ENCODE data around the gene UQCC2.

UQCC2 gene

GRCh38 chr6:33725222-33725621 lies 13.7 kb upstream of the UQCC2 start:
- no peak for DNase-seq (ENCODE audit: low spot score)

- DNase-seq (ENCODE audit: low spot score): no peak
Observed at GRCh38 chr6:33724102-33725023, 12.9 kb upstream of the UQCC2 start.

- no peak for DNase-seq (ENCODE audit: low spot score)
Observed at GRCh38 chr6:33723371-33724085, 12.0 kb upstream of the UQCC2 start.

DNA sequence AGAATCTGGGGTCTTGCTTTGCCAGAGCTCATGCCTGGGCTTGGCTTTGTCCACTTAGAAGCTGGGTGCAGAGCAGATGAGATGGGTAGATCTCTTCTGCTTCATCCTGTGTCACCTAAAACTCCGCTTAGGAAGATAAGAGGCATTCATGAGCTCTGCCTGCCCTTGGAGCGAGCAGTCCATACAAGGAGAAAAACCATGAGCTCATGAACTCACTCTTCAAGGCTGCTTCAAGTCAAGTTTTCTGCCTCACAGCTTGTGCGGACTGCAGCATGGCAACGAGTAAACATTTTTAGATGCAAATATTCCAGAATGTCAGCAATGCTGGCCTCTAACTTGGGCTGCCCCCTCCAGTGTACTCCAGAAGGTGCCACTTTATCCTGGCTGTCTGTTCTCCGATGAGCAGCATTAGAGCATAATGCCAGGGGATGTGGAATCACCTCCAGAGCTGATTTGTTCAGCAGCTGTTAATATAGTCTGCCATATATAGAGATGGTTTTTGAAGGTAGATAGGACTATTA lies 10.7 kb upstream of the UQCC2 start:
- no peak for DNase-seq (ENCODE audit: low spot score)

DNA sequence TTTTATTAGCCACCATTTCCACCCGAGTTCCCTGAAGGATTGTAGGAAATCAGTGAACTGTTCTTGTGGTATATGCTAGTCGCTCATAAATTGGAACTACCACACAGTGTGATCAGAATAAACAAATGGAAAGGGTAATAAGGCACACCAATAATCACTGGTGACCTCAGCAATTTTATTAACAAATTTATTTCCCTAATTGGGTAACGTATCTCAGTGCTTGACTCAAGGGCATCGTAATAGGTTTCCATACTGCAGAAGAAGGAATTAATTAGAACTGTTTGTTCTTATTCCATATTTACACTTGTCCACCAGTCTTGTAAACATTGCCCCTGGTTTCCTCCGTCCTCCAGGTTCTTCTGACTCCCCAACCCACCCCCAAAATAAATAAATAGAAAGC lies 10.0 kb upstream of the UQCC2 start:
- DNase-seq (ENCODE audit: low spot score): no peak

- DNase-seq (ENCODE audit: low spot score): no peak
Observed at GRCh38 chr6:33720998-33721397, 9.5 kb upstream of the UQCC2 start.

DNA sequence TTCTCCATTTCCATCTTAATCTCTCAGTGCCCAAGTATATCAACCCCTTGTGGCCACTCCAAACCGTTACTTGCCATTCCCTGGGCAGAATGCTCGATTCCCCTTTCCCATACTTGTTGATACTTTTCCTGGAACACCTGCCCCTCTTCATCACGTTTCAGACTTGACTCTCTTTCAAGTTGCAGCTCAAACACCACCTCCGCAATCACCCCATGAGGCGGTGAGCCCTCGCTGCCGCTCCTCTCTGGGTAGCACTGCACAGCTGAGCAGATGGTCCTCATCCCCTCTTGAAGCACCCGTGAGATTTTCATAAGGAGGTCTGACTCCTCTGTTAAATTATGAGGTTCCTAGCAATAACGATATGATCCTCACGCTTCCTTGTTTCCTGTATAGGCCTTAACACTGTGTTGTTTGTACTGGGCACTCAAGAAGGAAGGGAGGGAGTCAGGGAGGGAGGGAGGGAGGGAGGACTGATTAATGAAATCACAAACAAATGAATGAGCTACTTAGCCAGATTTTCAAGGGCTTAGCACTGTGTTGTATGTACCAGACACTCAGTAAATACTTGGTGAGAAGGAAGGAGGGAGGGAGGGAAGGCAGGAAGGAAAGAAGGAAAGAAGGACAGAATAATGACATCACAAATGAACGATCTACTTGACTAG lies 8.0 kb upstream of the UQCC2 start:
- no peak for DNase-seq (ENCODE audit: low spot score)

- no peak for DNase-seq (ENCODE audit: low spot score)
Observed at GRCh38 chr6:33718713-33719112, 7.2 kb upstream of the UQCC2 start.

- no peak for DNase-seq (ENCODE audit: low spot score)
Observed at GRCh38 chr6:33717934-33718455, 6.5 kb upstream of the UQCC2 start.

DNA sequence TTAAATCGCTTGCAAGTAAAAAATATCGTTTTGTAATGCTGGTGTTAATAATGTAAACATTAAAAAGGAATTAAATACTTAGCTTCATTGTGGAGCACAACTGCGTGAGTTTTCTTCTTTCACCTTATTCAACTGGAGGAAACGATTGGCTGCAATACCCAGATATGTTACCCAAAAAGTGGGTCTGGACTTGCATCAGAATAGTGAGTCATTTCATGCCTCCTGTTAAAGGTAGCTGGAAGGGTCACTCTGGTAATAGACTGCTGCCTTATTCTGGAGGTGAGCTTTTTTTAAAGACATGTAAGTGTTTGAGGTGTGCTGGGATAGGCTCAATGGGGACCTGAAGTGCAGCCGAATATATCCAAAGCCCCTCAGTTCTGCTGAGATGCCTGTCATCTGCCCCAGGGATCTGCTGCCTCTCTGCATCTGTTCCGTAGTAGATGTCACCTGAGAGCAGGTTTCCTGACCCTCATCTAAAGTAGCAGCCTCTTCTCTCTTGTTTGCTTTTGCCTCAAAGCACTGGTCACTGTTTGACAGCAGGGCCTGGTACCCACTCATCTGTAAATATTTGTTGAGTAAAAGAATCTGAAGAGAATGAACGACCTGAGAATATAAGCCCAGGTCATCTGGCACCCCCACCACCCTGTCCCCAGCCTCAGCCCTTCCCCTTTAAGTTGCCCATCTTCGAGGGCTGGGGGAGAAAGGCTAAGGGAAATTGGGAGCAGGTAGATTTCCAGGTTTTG lies 5.6 kb upstream of the UQCC2 start:
- DNase-seq (ENCODE audit: low spot score): no peak

- DNase-seq (ENCODE audit: low spot score): no peak
Observed at GRCh38 chr6:33716379-33716778, 4.9 kb upstream of the UQCC2 start.

DNA sequence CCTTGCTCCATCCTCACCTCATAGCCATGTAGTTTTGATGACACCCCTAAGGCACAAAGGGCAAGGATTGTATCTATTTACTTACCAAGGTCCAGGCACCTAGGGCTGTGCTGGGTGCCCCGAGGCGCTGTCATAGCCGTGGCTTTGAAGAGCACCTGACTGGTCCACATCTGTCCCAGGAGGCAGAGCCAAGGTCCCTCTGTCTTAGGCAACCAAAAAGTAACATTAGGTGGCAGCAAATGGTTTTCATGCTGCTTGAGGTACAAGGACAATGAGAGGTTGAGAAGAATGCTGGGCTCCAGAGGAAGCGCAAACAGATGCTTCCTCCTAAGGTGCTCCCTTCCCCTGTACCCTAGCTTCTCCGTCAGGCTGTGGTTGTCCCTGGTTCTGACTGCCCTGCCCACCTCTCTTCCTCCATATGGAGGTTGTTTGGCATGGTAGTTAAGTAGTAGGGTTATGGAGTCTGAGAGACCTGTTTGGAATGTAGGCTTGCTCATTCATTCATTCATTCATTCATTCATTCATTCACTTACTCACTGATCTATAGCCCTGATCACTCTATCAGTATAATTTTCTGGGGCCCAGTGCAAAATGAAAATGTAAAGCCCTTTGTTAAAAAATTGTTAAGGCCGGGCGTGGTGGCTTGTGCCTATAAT lies 3.0 kb upstream of the UQCC2 start:
- DNase-seq (ENCODE audit: low spot score): no peak

DNA sequence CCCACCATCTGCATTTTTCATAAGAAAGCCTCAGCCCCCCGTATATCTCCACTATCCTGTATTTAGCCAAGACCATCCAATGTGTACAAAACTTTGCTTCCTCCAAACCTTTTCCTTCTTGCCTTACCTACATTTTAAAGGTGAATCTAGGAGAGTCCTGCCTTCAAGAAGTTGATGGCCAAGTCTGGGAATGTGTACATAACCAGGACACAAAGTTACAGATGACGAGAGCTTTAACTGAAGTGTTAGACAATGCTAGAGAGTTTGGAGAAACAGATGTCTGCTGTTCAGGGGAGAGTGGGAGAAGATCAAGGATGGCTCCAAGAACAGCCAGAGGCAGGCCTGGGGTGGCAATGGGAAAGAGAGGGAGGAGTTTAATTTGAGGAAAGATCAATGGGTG lies 2.3 kb upstream of the UQCC2 start:
- DNase-seq (ENCODE audit: low spot score): no peak

GRCh38 chr6:33712914-33713313 lies 1.4 kb upstream of the UQCC2 start:
- no peak for DNase-seq (ENCODE audit: low spot score)

DNA sequence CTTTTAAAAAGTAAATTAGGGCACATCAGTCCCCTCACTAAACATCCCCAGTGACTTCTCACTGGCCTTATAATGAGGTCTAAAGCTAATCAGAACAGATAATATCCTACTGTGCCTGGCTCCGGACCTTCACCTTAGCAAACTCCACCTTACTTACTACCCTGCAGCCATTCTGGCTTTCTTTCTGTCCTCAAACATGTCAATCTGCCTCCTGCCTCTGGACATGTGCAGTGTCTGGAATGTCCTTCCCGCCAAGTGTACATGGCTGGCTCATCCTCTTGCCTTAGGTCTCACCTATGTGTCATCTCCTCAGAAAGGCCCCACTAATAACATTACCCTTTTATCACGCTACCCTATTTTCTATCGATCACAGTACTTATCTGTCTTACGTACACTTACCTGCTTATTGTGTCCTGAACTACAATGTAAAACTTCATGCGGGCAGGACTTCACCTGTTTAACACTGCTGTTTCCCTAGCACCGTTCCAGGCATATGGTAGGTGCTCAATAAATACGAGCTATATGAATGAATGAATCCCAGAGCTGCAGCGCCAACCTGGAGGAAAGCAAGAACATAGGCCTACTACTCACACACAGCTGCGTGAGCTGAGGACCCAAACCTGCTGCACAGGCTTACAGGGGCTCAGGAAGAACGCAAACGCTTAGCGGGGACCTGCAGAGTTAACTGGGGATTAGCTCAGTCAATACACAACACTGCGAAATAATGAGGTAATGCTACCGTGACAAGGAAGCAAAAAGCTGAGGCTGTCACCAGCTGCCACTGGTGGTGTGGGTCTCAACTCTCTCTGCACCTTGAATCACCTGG lies 991 bp downstream of the UQCC2 start:
- no peak for DNase-seq (ENCODE audit: low spot score)

DNA sequence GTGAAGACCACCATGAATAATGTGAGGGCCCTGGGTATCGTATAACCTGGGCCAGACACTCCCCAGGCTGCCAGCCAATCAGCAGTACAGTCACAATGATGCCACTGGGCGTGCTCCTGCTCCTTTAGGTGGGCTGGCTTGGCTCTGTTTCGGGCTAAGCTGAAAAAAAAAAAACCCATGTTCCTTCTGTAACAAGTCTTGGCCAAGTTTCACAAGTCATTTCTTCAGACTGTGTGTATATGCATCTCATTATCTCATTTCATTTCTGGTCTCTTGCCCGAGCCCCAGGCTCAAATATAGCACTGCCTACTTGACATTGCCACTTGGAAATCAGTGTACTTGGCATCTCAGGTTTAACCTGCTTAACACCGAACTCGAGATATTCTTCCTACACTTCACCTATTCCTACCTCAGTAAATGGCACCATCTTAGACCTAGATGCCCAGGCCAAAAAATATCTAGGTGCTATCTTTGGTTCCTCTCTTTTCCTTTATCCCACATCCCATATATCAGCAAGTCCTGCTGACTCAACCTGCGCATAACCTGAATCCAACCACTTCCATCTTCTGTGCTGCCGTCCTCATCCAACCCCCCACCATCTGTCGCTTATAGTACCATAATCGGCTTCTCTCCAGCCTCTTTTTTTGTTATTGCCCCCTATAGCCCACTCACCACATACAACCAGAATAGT lies 1.8 kb downstream of the UQCC2 start:
- no peak for DNase-seq (ENCODE audit: low spot score)

- no peak for DNase-seq (ENCODE audit: low spot score)
Observed at GRCh38 chr6:33708516-33709204, 2.8 kb downstream of the UQCC2 start.

DNA sequence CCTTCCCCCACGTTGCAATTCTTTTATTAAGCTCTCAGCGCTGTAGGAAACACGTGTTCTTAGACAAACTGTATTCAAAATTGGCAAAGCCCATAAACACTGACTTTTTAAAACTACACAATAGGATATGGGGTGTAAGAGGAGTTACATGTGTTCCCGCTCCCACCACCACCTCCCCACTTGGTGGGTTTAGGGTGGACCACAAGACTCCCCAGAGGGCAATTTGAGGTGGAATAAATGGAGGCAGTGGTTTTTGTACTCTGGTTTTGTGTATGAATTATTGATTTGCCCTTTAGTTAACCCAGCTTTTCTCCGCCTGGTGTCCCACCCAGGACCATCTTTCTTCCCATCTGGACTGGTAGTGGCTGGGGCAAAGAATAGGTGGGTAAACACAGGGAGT lies 3.7 kb downstream of the UQCC2 start:
- no peak for DNase-seq (ENCODE audit: low spot score)
